ENCODE results near the gene DCLK3. TPM values are rescaled to one million over a fixed set of nuclear protein-coding genes. Genes with fewer than 3 reads are reported as not detected.

DCLK3 gene
- total RNA-seq, 2 experiments from 2014 or later = not detected

GRCh38 chr3:36751326-36751725 lies 13.0 kb downstream of the DCLK3 start:
- Mint-ChIP-seq H3K4me1 (ENCODE audit: low read depth) (no peaks in the 10 kb centered on the region), H3K36me3 (ENCODE audit: low read depth) (no peaks in the 10 kb centered on the region), H3K4me3 (no peak overlapping the region), H3K27ac (no peak overlapping the region), H3K27me3 (peaks cover 32% of the 10 kb centered on the region), H3K9me3 (peaks cover 3% of the 10 kb centered on the region)
- Histone ChIP-seq H3K9me3 (ENCODE audit: control insufficient read depth in 1 of 2, insufficient read depth in 1 of 2, low read length in 2 of 2) (peaks cover 4 to 6% of the 10 kb centered on the region in 2 experiments), H3K27ac (ENCODE audit: low read depth in 1 of 2, low read length in 2 of 2) (no peak overlapping the region), H3K36me3 (ENCODE audit: insufficient read depth, low read length) (no peaks in the 10 kb centered on the region), H3K4me3 (ENCODE audit: low read length) (no peak overlapping the region), H3K4me1 (ENCODE audit: insufficient read depth, low read length) (no peaks in the 10 kb centered on the region), H3K27me3 (ENCODE audit: control insufficient read depth in 1 of 2, insufficient read depth in 2 of 2, low read length in 2 of 2) (peaks cover 0 to 8% of the 10 kb centered on the region in 2 experiments)
- POLR2A ChIA-PET = no interaction called here
- ATAC-seq (ENCODE audit: poor library complexity) = no peak
- DNase-seq = no peak
- intact Hi-C loops (cut with DNase I, micrococcal nuclease) = no loop called here
- TF ChIP-seq CTCF (IDR thresholded peaks at IDR 0.05) = no peak
- CTCF ChIA-PET = no interaction called here

GRCh38 chr3:36750737-36751136 lies 13.6 kb downstream of the DCLK3 start:
- Histone ChIP-seq H3K27me3 (ENCODE audit: control insufficient read depth in 1 of 2, insufficient read depth in 2 of 2, low read length in 2 of 2) (peaks cover 0 to 8% of the 10 kb centered on the region in 2 experiments), H3K27ac (ENCODE audit: low read depth in 1 of 2, low read length in 2 of 2) (no peak overlapping the region), H3K9me3 (ENCODE audit: control insufficient read depth in 1 of 2, insufficient read depth in 1 of 2, low read length in 2 of 2) (peaks cover 4 to 6% of the 10 kb centered on the region in 2 experiments), H3K4me3 (ENCODE audit: low read length) (no peak overlapping the region), H3K4me1 (ENCODE audit: insufficient read depth, low read length) (no peaks in the 10 kb centered on the region), H3K36me3 (ENCODE audit: insufficient read depth, low read length) (no peaks in the 10 kb centered on the region)
- DNase-seq = no peak
- ATAC-seq (ENCODE audit: poor library complexity) = no peak
- H3K27me3 Mint-ChIP-seq = peaks cover 32% of the 10 kb centered on the region
- CTCF ChIA-PET = no interaction called here
- intact Hi-C loops (cut with DNase I, micrococcal nuclease) = no loop called here
- H3K36me3 Mint-ChIP-seq (ENCODE audit: low read depth) = no peaks in the 10 kb centered on the region
- H3K4me1 Mint-ChIP-seq (ENCODE audit: low read depth) = no peaks in the 10 kb centered on the region
- H3K27ac Mint-ChIP-seq = no peak overlapping the region
- peaks cover 3% of the 10 kb centered on the region for H3K9me3 Mint-ChIP-seq
- POLR2A ChIA-PET = no interaction called here
- no peak for TF ChIP-seq CTCF (IDR thresholded peaks at IDR 0.05)
- H3K4me3 Mint-ChIP-seq = no peak overlapping the region

- H3K4me1 Mint-ChIP-seq (ENCODE audit: low read depth) = no peaks in the 10 kb centered on the region
- H3K4me3 ChIP-seq (ENCODE audit: low read length) = no peak overlapping the region
- H3K27ac ChIP-seq (ENCODE audit: low read depth in 1 of 2, low read length in 2 of 2) = no peak overlapping the region
- CTCF ChIA-PET = interaction anchor here (1.3 kb wide), 1 partner anchor 13 kb away, joined by 4 read pairs; no protein-coding TSS in a partner anchor
- no peaks in the 10 kb centered on the region for H3K27me3 Mint-ChIP-seq
- no peaks in the 10 kb centered on the region for H3K4me1 ChIP-seq (ENCODE audit: insufficient read depth, low read length)
- POLR2A ChIA-PET = no interaction called here
- no peak overlapping the region for H3K4me3 Mint-ChIP-seq
- H3K36me3 ChIP-seq (ENCODE audit: insufficient read depth, low read length) = no peaks in the 10 kb centered on the region
- peaks cover 4 to 6% of the 10 kb centered on the region in 2 experiments for H3K9me3 ChIP-seq (ENCODE audit: control insufficient read depth in 1 of 2, insufficient read depth in 1 of 2, low read length in 2 of 2)
- TF ChIP-seq CTCF (IDR thresholded peaks at IDR 0.05) = no peak
- DNase-seq = no peak
- intact Hi-C loops (cut with DNase I, micrococcal nuclease) = loop anchor here in 1 of 2 experiments (5.0 kb wide), 1 partner anchor 553 kb away; no protein-coding TSS in a partner anchor
- H3K36me3 Mint-ChIP-seq (ENCODE audit: low read depth) = no peaks in the 10 kb centered on the region
- H3K9me3 Mint-ChIP-seq = peaks cover 3% of the 10 kb centered on the region
- no peak overlapping the region for H3K27ac Mint-ChIP-seq
- H3K27me3 ChIP-seq (ENCODE audit: control insufficient read depth in 1 of 2, insufficient read depth in 2 of 2, low read length in 2 of 2) = peaks cover 0 to 7% of the 10 kb centered on the region in 2 experiments
- no peak for ATAC-seq (ENCODE audit: poor library complexity)
These were observed 19.6 kb downstream of the DCLK3 start for GRCh38 chr3:36744763-36745162.
